GM12864 (cell line): ENCODE data around the gene SLC9A8.
A peak's percentile ranks its signal among the peaks of the same experiment; 100 is the strongest.

Experiments used
- DNase-seq: peaks from one replicate; pipeline ENCODE4 v3.0.0-alpha.2; 2011; ENCODE audit warnings: low read depth
- H3K4me3 ChIP-seq: 2 replicates; pipeline ENCODE4 v1.5.1; 2011; ENCODE audit warnings: mild to moderate bottlenecking, low read depth, low read length, control low read depth
- TF ChIP-seq, protein P1 (sequence below): IDR thresholded peaks from 2 replicates; pipeline ENCODE4 v1.5.1; 2011; ENCODE audit warnings: low read depth, mild to moderate bottlenecking, moderate library complexity, low read length, control low read depth, inconsistent platforms; ENCODE audit errors: missing control alignments

SLC9A8 gene

DNA sequence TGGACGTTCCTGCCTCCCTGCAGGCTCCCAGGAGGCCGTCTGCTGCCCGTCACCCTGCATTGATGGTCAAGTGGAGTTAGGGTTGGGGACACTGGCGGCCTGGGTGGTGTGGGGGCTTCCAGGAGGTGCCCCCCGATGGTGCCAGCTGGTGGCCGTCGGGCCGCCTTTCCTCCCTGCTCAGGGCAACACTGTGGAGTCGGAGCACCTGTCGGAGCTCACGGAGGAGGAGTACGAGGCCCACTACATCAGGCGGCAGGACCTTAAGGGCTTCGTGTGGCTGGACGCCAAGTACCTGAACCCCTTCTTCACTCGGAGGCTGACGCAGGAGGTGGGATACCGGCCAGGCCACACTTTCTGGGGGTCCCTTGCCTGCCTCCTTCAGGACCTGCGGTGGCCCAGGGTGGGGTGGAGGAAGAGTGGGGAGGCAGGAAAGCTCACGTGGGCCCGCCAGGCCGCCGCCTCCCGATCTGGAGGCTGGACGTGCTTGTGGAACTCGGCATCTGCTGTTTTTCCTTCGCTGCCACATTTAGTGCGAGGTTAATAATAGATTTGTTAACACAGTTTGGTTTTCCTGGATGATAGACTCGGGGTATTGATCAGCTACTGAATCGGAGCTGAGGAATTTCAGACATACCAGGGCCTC, 74.1 kb downstream of the SLC9A8 start:
- DNase-seq = no peak
- H3K4me3 ChIP-seq = no peak overlapping the region
- TF ChIP-seq, protein P1, sequence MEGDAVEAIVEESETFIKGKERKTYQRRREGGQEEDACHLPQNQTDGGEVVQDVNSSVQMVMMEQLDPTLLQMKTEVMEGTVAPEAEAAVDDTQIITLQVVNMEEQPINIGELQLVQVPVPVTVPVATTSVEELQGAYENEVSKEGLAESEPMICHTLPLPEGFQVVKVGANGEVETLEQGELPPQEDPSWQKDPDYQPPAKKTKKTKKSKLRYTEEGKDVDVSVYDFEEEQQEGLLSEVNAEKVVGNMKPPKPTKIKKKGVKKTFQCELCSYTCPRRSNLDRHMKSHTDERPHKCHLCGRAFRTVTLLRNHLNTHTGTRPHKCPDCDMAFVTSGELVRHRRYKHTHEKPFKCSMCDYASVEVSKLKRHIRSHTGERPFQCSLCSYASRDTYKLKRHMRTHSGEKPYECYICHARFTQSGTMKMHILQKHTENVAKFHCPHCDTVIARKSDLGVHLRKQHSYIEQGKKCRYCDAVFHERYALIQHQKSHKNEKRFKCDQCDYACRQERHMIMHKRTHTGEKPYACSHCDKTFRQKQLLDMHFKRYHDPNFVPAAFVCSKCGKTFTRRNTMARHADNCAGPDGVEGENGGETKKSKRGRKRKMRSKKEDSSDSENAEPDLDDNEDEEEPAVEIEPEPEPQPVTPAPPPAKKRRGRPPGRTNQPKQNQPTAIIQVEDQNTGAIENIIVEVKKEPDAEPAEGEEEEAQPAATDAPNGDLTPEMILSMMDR = no peak

DNA sequence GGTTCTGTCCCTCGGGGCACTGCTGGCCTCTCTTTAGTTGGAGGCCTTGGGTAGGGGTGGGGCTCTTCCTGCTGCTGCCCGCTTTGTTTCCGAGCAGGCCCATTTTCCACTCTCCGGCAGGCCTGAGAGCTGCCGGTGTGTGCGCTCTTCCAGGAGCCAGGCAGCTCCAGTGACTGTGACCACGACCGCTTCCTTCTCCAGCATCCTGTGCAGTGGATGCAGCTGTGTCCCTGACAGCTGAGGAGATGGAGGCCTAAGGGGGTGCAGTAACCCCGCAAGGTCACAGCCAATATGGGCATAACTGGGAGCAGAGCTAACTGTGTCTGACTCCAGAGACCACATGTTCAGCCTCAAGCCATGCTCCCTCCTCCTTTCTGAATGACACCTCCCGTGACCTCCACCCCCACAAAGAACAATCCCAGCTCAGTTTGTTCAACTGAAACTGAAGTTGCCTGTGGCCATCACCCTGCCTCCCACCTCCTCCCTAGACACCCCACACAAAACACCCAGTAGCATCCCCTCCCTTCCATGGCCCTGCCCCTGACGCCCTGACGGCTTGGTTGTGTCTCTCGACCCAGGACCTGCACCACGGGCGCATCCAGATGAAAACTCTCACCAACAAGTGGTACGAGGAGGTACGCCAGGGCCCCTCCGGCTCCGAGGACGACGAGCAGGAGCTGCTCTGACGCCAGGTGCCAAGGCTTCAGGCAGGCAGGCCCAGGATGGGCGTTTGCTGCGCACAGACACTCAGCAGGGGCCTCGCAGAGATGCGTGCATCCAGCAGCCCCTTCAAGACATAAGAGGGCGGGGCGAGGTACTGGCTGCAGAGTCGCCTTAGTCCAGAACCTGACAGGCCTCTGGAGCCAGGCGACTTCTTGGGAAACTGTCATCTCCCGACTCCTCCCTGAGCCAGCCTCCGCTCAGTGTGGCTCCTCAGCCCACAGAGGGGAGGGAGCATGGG, 74.9 kb downstream of the SLC9A8 start:
- no peak for DNase-seq
- TF ChIP-seq, protein P1 = no peak
- no peak overlapping the region for H3K4me3 ChIP-seq

DNA sequence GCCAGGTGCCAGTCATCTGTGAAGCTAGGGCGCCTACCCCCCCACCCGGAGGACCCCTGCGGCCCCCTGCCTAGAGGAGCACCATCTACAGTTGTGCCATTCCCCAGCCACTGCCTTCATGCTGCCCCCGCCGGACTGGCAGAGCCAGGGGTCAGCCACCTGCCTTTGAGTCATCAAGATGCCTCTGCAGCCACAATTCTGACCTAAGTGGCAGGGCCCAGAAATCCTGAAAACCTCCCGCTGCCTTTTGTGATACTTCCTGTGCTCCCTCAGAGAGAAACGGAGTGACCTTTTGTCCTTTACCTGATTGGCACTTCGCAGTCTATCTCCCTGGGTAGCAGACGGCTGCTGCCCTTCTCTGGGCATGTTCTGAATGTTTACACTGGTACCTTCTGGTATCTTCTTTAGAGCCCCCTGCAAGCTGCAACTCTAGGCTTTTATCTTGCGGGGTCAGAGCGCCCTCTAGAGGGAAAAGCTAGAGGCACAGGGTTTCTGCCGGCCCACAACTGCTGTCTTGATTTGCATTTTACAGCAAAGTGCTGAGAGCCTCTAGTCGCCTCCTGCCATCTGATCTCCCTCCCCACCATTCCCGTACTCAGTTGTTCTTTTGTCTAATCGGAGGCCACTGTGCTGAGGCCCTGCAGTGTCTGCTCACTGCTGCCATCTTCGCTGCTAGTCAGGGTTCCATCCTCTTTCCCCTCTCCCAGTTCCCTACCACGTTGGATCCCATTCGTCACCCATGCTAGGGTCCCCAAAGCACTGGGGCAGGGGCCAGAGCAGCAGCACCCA, 75.8 kb downstream of the SLC9A8 start:
- DNase-seq = no peak
- no peak overlapping the region for H3K4me3 ChIP-seq
- TF ChIP-seq, protein P1 = peak; percentile 91

DNA sequence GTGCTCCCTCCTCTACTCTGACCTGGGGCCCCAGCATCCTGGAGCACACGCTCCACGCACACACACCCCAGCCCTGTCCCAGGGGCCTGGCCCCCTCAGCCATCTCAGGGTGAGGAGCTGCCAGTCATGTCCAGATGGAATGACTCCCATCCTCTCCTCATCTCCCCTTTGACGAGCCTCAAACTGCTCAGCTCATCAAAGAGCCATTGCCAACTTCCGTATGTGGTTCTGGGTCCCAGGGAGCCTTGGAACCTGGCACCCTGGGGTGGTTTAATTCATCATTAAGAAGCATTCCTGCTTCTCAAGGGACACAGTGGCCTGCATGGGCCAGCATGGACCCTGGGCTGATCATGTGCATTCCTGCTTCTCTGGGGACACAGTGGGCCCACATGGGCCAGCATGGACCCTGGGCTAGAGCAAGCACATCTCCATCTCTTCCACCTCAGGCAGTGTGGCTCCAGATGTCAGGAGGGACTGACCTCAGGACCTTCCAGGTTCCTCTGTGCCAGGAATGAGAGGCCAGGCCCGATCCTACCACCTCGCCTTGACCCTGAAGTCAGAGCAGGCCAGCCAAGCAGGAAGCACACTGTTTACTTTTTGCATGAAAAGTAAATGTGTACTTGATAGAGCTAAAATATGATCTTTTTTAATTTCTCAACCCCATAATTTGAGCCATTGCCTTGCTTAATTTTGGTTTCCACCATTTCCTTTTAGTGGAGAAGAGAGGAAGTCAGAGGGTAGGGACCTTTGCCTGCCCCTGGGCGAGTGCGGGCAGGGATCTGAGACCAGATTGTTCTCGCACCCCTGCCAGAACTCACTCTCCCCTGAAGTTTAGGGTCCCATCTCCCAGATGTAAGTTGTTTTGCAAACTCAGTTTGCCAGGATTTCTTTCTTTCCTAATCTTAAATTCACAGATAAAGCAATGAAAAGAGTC, 76.6 kb downstream of the SLC9A8 start:
- no peak for DNase-seq

DNA sequence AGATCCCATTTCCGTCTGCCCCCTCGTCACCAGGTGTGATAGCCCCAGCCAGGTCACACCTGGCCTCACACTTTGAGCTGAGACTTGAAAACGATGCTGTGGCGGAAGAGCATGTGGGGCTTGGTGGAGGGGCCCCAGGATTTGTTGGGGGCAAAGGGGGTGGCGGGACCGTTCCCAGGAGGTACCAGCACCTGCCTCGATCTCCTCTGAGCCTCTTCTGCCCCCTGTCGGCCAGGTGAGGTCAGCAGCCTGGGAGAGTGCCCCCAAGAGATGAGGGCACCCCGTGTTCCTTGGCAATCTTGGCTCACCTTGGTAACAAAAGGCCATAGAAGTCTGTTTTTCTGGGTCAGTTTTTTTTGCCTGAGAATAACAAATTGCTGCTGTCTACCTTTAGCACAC, 77.3 kb downstream of the SLC9A8 start:
- TF ChIP-seq, protein P1 = peak; percentile 39
- H3K4me3 ChIP-seq = no peak overlapping the region
- DNase-seq = no peak

More for the DNA sequence above, 76.6 kb downstream of the SLC9A8 start:
- H3K4me3 ChIP-seq = no peak overlapping the region
- TF ChIP-seq, protein P1 = no peak
